ENCODE results near the gene ZFYVE16.

DNA sequence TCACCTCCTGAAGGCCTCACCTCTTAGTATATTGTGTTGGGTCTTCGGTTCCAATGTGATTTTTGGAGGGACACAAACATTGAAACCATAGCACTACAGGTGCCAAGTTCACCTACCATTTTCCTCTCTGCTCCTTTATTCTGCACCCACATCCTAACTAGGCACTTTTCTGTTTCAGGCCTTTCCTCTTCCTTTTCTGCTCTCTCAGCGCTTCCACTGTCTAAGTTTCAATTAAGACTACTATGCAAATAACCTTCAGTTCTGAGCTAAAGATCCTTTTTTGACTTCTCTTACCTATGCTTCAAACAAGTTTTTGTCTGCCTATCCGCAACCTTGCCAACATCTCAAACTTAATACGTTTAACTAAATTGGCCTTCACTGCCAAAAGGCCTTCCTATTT is 25.4 kb upstream of the ZFYVE16 start:
- no peak for TF ChIP-seq POLR2AphosphoS5 (IDR thresholded peaks at IDR 0.05)
- TF ChIP-seq, protein P1, sequence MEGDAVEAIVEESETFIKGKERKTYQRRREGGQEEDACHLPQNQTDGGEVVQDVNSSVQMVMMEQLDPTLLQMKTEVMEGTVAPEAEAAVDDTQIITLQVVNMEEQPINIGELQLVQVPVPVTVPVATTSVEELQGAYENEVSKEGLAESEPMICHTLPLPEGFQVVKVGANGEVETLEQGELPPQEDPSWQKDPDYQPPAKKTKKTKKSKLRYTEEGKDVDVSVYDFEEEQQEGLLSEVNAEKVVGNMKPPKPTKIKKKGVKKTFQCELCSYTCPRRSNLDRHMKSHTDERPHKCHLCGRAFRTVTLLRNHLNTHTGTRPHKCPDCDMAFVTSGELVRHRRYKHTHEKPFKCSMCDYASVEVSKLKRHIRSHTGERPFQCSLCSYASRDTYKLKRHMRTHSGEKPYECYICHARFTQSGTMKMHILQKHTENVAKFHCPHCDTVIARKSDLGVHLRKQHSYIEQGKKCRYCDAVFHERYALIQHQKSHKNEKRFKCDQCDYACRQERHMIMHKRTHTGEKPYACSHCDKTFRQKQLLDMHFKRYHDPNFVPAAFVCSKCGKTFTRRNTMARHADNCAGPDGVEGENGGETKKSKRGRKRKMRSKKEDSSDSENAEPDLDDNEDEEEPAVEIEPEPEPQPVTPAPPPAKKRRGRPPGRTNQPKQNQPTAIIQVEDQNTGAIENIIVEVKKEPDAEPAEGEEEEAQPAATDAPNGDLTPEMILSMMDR (IDR thresholded peaks at IDR 0.05): no peak
- TF ChIP-seq POLR2A (IDR thresholded peaks at IDR 0.05; ENCODE audit: low read depth): no peak
- no peak for TF ChIP-seq EP300 (IDR thresholded peaks at IDR 0.05)
